ENCODE measurements around the gene PIP4K2B. TPM values are rescaled to one million over a fixed set of nuclear protein-coding genes. Genes with fewer than 3 reads are reported as not detected.
A peak's percentile ranks its signal among the peaks of the same experiment; 100 is the strongest.

Gene PIP4K2B
- total RNA-seq, 1 donor from 2014 or later = 68.5 TPM

- no peak for DNase-seq (ENCODE audit: extremely low spot score in 2 of 2)
- TF ChIP-seq POLR2AphosphoS5 (IDR thresholded peaks at IDR 0.05; ENCODE audit: insufficient read depth in 1 of 2, low read depth in 1 of 2) = no peak
- TF ChIP-seq CTCF (IDR thresholded peaks at IDR 0.05) = no peak
- TF ChIP-seq POLR2A (IDR thresholded peaks at IDR 0.05) = no peak
- Histone ChIP-seq H3K27me3 (no peaks in the 10 kb centered on the region), H3K9me3 (no peaks in the 10 kb centered on the region), H3K4me1 (peaks cover 68% of the 10 kb centered on the region), H3K36me3 (peaks cover 0 to 19% of the 10 kb centered on the region in 2 donors), H3K4me3 (peak overlapping the region; percentile 65 to 91), H3K27ac (peak overlapping the region; percentile 83)
- intact Hi-C loops (cut with DNase I) = loop anchor here (5.0 kb wide), 1 partner anchor 46 kb away; the partner anchor contains the start of gene PIP4K2B
These were observed 48.1 kb downstream of the PIP4K2B start for GRCh38 chr17:38751144-38751807.

GRCh38 chr17:38750312-38751121 lies 48.8 kb downstream of the PIP4K2B start:
- Histone ChIP-seq H3K36me3 (peaks cover 0 to 12% of the 10 kb centered on the region in 2 donors), H3K4me1 (peaks cover 76% of the 10 kb centered on the region), H3K27ac (peak overlapping the region; percentile 83), H3K4me3 (peak overlapping the region; percentile 65 to 98), H3K9me3 (no peaks in the 10 kb centered on the region), H3K27me3 (no peaks in the 10 kb centered on the region)
- TF ChIP-seq POLR2A (IDR thresholded peaks at IDR 0.05) (no peak), POLR2AphosphoS5 (IDR thresholded peaks at IDR 0.05; ENCODE audit: insufficient read depth in 1 of 2, low read depth in 1 of 2) (no peak), CTCF (IDR thresholded peaks at IDR 0.05) (no peak)
- DNase-seq (ENCODE audit: extremely low spot score in 2 of 2) = no peak
- intact Hi-C loops (cut with DNase I) = loop anchor here (5.0 kb wide), 1 partner anchor 47 kb away; the partner anchor contains the start of gene PIP4K2B

GRCh38 chr17:38750044-38750311 lies 49.4 kb downstream of the PIP4K2B start:
- Histone ChIP-seq H3K27ac (peak overlapping the region; percentile 83), H3K36me3 (peaks cover 0 to 8% of the 10 kb centered on the region in 2 donors), H3K9me3 (no peaks in the 10 kb centered on the region), H3K27me3 (no peaks in the 10 kb centered on the region), H3K4me1 (peaks cover 76% of the 10 kb centered on the region), H3K4me3 (peak overlapping the region; percentile 65 to 98)
- no peak for DNase-seq (ENCODE audit: extremely low spot score in 2 of 2)
- intact Hi-C loops (cut with DNase I) = loop anchor here (5.0 kb wide), 1 partner anchor 47 kb away; the partner anchor contains the start of gene PIP4K2B
- TF ChIP-seq POLR2A (IDR thresholded peaks at IDR 0.05) (no peak), POLR2AphosphoS5 (IDR thresholded peaks at IDR 0.05; ENCODE audit: insufficient read depth in 1 of 2, low read depth in 1 of 2) (no peak), CTCF (IDR thresholded peaks at IDR 0.05) (no peak)

- Histone ChIP-seq H3K4me1 (peaks cover 70% of the 10 kb centered on the region), H3K36me3 (peaks cover 0 to 3% of the 10 kb centered on the region in 2 donors), H3K9me3 (no peaks in the 10 kb centered on the region), H3K27ac (peak overlapping the region; percentile 83), H3K27me3 (no peaks in the 10 kb centered on the region), H3K4me3 (peak overlapping the region; percentile 65 to 98)
- intact Hi-C loops (cut with DNase I) = loop anchor here (2.0 to 5.0 kb wide), 2 partner anchors 19 to 48 kb away; partner anchors contain the start of genes CISD3 and PIP4K2B
- DNase-seq (ENCODE audit: extremely low spot score in 2 of 2) = peak in 1 of 2 donors; percentile 95
- TF ChIP-seq CTCF (IDR thresholded peaks at IDR 0.05) (no peak), POLR2AphosphoS5 (IDR thresholded peaks at IDR 0.05; ENCODE audit: insufficient read depth in 1 of 2, low read depth in 1 of 2) (peak; percentile 64 to 91), POLR2A (IDR thresholded peaks at IDR 0.05) (peak in 1 of 2 donors; percentile 65)
These were observed 49.9 kb downstream of the PIP4K2B start for GRCh38 chr17:38749223-38750043.

Data from vagina (tissue), 2 donors.